Right atrium auricular region (tissue), 2 donors: Measurements from ENCODE around the gene MAP3K15. TPM values are rescaled to one million over a fixed set of nuclear protein-coding genes. Genes with fewer than 3 reads are reported as not detected.
"Not testable (repeated sequence)": the region's sequence is repeated elsewhere in the genome, so short reads cannot be mapped to it uniquely, and the experiment has no call there.

Experiments used
- DNase-seq: peaks from one replicate; pipeline ENCODE4 v3.0.0-alpha.2; 2019; ENCODE audit warnings: low spot score
- H3K27ac ChIP-seq, 2 donors: fragments of 200-600 bp; sonication (generic); 1 replicate in 1 of 2; 2 replicates in 1 of 2; pipeline ENCODE4 v1.5.1; 2016 to 2019
- H3K27me3 ChIP-seq, 2 donors: fragments of 200-600 bp; sonication (generic); one replicate each; pipeline versions ENCODE4 v1.5.1 to v1.6.0; 2017 to 2019
- H3K36me3 ChIP-seq: fragments of 200-600 bp; sonication (generic); one replicate; pipeline ENCODE4 v1.5.1; 2016
- H3K4me1 ChIP-seq, 2 donors: fragments of 200-600 bp; sonication (generic); one replicate each; pipeline versions ENCODE4 v1.5.1 to v1.6.0; 2017 to 2019
- H3K4me3 ChIP-seq, 2 donors: fragments of 200-600 bp; sonication (generic); 1 replicate in 1 of 2; 2 replicates in 1 of 2; pipeline ENCODE4 v1.5.1; 2017 to 2019; ENCODE audit warnings: mild to moderate bottlenecking in 1 of 2, moderate library complexity in 1 of 2
- H3K9me3 ChIP-seq, 2 donors: fragments of 200-600 bp; sonication (generic); one replicate each; pipeline ENCODE4 v1.5.1; 2019
- total RNA-seq, 2 donors: library from RNA; depleted of rRNA; stranded (reverse); fragments of >200 nt; gene quantifications; one replicate each; pipeline ENCODE4 v1.1.0, GENCODE V29; 2016
- TF ChIP-seq, protein P1 (sequence below), 2 donors: fragments of 200-600 bp; sonication (generic); IDR thresholded peaks; one replicate each; pipeline ENCODE4 v1.5.1; 2019; ENCODE audit warnings: antibody characterized with exemption in 2 of 2

The MAP3K15 gene
- total RNA-seq, 2 donors from 2014 or later, result not detected

DNA sequence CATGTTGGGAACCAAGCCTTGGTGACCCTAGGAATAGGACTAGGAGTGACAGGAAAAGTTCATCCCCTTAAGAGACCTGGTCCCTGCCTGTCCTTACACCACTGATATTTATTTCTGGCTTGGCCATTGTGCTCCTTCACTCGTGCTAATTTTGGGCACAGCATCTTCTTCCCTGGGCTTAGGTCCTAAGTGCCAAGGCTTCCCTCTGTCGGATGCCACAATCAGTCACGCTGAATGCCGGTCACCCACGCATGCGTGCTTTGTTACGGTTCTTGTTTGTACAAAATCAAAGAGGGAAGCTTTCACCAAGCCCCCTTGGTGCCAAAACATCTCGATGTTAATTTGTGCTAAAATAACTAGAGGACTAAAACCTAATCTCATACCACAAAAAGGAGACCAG lies 17.4 kb upstream of the MAP3K15 start:
- Histone ChIP-seq H3K27me3 (no peaks in the 10 kb centered on the region), H3K27ac (no peak overlapping the region), H3K4me1 (no peaks in the 10 kb centered on the region), H3K4me3 (no peak overlapping the region), H3K36me3 (no peaks in the 10 kb centered on the region), H3K9me3 (no peaks in the 10 kb centered on the region)
- no peak for DNase-seq
- TF ChIP-seq, protein P1, sequence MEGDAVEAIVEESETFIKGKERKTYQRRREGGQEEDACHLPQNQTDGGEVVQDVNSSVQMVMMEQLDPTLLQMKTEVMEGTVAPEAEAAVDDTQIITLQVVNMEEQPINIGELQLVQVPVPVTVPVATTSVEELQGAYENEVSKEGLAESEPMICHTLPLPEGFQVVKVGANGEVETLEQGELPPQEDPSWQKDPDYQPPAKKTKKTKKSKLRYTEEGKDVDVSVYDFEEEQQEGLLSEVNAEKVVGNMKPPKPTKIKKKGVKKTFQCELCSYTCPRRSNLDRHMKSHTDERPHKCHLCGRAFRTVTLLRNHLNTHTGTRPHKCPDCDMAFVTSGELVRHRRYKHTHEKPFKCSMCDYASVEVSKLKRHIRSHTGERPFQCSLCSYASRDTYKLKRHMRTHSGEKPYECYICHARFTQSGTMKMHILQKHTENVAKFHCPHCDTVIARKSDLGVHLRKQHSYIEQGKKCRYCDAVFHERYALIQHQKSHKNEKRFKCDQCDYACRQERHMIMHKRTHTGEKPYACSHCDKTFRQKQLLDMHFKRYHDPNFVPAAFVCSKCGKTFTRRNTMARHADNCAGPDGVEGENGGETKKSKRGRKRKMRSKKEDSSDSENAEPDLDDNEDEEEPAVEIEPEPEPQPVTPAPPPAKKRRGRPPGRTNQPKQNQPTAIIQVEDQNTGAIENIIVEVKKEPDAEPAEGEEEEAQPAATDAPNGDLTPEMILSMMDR (IDR thresholded peaks at IDR 0.05), result no peak

DNA sequence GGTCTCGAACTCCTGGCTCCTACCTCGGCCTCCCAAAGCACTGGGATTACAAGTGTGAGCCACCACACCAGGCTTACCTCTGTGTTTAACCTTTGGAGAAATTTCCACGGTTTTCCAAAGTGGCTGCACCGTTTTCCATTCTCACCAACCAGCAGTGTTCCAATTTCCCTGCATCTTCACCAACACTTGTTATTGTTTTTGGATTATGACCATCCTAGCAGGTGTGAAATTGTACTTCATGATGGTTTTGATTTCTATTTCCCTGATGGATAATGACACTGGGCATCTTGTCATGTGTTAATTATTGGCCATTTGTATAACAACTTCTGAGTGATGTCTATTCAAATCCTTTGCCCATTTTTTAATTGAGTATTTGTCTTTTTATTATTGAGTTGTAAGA lies 2.7 kb upstream of the MAP3K15 start:
- no peak overlapping the region for H3K4me3 ChIP-seq
- no peaks in the 10 kb centered on the region for H3K36me3 ChIP-seq
- no peak overlapping the region for H3K27ac ChIP-seq
- DNase-seq, result no peak
- no peaks in the 10 kb centered on the region for H3K4me1 ChIP-seq
- peaks cover 0 to 16% of the 10 kb centered on the region in 2 donors for H3K9me3 ChIP-seq
- no peaks in the 10 kb centered on the region for H3K27me3 ChIP-seq
- TF ChIP-seq, protein P1 (IDR thresholded peaks at IDR 0.05), result no peak

DNA sequence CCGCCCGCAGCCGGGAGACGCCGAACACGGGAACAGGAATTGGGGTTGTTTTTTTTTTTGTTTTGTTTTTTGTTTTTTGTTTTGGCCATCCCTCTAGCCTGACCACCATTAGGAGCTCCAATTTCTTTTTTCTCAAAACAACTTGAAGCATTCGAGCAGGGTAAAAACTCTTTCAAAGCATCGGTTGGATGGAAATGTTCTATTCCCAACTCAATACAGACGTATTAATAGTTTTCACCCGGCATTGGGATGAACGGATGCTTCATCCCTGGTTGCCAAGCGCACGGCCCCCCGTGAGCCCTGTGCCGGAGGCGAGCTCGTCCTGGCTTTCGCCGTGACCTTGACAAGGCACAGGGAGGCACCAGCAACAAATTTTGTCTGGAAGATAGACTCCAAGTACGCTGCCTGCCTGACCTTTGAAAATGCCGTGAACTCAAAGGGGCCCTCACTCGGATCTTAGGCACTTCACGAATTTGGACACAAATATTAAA lies 352 bp upstream of the MAP3K15 start:
- H3K27ac ChIP-seq, result no peak overlapping the region
- H3K4me1 ChIP-seq, result no peaks in the 10 kb centered on the region
- peaks cover 0 to 8% of the 10 kb centered on the region in 2 donors for H3K9me3 ChIP-seq
- TF ChIP-seq, protein P1 (IDR thresholded peaks at IDR 0.05), result peak in 1 of 2 donors; percentile 47
- no peaks in the 10 kb centered on the region for H3K27me3 ChIP-seq
- H3K4me3 ChIP-seq, result peak overlapping the region; percentile 26 to 45
- no peaks in the 10 kb centered on the region for H3K36me3 ChIP-seq
- no peak for DNase-seq

DNA sequence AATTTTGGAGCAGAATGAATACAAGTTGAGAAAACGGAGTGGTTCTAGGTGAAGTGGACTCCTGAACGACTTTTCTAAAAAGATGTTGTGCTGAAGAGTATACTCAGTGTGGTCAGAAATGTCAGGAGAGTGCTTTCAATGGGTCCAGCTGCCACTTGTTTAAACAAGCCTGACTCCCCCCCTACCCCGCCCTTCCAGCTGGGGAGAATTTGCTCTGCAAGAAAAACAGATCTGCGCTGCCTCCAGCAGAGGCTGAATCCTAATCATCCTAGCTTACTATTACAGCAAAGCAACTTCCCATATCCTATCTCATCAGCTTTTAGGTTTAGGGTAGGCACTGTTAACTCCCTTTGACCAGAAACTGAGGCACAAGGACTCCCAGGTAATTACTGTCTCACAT lies 1.9 kb downstream of the MAP3K15 start:
- no peak overlapping the region for H3K27ac ChIP-seq
- no peaks in the 10 kb centered on the region for H3K36me3 ChIP-seq
- no peaks in the 10 kb centered on the region for H3K4me1 ChIP-seq
- no peaks in the 10 kb centered on the region for H3K27me3 ChIP-seq
- peaks cover 0 to 8% of the 10 kb centered on the region in 2 donors for H3K9me3 ChIP-seq
- H3K4me3 ChIP-seq, result no peak overlapping the region
- TF ChIP-seq, protein P1 (IDR thresholded peaks at IDR 0.05), result no peak
- DNase-seq, result no peak

DNA sequence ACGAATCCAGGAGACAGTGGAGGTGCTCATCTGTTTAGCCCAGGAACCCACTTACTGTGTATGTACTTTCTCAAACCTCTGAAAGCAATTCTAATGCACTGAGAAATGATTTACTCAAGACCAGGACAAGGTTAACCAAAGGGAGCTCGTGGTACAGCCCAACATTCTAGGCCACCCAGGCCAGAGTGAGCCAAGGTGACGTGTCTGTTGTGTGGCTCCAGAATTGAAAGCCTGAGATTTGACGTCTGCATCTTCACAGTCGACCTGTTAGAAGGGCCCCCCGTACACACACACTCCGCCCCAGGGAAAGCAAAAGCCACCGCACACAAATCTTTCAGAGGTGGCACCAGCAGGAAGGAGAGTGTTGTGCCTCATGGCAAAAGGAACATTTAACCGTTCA lies 2.3 kb downstream of the MAP3K15 start:
- Histone ChIP-seq H3K4me3 (no peak overlapping the region), H3K9me3 (peaks cover 0 to 7% of the 10 kb centered on the region in 2 donors), H3K27me3 (no peaks in the 10 kb centered on the region), H3K4me1 (no peaks in the 10 kb centered on the region), H3K27ac (no peak overlapping the region), H3K36me3 (no peaks in the 10 kb centered on the region)
- TF ChIP-seq, protein P1 (IDR thresholded peaks at IDR 0.05), result no peak
- no peak for DNase-seq

DNA sequence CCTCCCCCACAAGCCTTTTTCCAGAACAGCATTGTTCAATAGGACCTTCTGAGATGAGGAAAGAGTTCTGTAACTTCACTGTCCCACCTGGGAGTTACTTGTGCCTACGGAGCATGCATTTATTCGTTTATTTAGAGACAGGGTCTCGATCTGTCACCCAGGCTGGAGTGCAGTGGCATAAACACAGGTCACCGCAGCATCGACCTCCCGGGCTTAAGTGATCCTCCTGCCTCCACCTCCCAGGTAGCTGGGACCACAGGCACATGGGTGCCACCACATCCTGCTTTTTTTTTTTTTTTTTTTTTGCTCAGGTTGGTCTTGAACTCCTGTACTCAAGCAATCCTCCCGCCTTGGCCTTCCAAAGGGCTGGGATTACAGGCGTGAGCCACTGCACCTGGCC lies 2.9 kb downstream of the MAP3K15 start:
- Histone ChIP-seq H3K27me3 (no peaks in the 10 kb centered on the region), H3K27ac (no peak overlapping the region), H3K36me3 (no peaks in the 10 kb centered on the region), H3K4me1 (no peaks in the 10 kb centered on the region), H3K9me3 (peaks cover 0 to 1% of the 10 kb centered on the region in 2 donors), H3K4me3 (no peak overlapping the region)
- DNase-seq, result no peak
- TF ChIP-seq, protein P1 (IDR thresholded peaks at IDR 0.05), result no peak

DNA sequence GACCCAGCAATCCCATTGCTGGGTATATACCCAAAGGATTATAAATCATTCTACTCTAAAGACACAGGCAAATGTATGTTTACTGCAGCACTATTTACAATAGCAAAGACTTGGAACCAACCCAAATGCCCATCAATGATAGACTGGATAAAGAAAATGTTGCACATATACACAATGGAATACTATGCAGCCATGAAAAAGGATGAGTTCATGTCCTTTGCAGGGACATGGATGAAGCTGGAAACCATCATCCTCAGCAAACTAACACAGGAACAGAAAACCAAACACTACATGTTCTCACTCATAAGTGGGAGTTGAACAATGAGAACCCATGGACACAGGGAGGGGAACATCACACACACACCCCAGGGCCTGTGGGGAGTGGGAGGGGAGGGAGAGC lies 3.5 kb downstream of the MAP3K15 start:
- H3K36me3 ChIP-seq, H3K4me1 ChIP-seq, H3K27me3 ChIP-seq, H3K9me3 ChIP-seq, H3K27ac ChIP-seq, H3K4me3 ChIP-seq, DNase-seq: not testable (repeated sequence)
